ENCODE results near the gene PRELID3B. TPM values are rescaled to one million over a fixed set of nuclear protein-coding genes. Genes with fewer than 3 reads are reported as not detected.

The PRELID3B gene
- total and polyA plus RNA-seq, 2 of the 13 experiments (the other 11 are each of a cell fraction or from before 2014, with no cell fraction given), result 23.3 to 42.6 TPM

DNA sequence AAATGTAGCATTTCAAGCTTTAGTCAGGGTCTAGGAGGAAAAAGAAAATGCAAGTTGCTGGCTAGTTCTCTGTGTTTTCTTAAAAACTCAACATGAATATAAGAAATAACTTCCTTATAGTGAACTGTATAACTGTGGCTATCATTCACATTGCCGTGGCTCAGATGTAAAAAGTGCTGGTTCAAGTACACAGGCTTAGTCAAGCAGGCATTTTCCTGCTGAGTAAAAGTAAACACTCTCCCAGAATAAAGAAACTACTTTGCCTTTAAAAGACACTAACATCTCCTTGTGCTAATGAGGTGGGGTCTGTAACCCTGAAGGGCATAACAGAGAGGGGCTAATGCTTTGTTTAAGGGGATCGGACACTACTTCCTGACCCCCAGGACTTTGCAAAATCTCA is 13.8 kb downstream of the PRELID3B start (continued):
- TF ChIP-seq ATF6 (CRISPR knock-in tag; conservative IDR thresholded peaks at IDR 0.05), result no peak
- TF ChIP-seq, protein P1, sequence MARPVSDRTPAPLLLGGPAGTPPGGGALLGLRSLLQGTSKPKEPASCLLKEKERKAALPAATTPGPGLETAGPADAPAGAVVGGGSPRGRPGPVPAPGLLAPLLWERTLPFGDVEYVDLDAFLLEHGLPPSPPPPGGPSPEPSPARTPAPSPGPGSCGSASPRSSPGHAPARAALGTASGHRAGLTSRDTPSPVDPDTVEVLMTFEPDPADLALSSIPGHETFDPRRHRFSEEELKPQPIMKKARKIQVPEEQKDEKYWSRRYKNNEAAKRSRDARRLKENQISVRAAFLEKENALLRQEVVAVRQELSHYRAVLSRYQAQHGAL (CRISPR knock-in tag; IDR thresholded peaks at IDR 0.05; ENCODE audit: not compliant biosample characterization), result no peak
- TF ChIP-seq IRX3 (CRISPR knock-in tag; IDR thresholded peaks at IDR 0.05; ENCODE audit: borderline replicate concordance, low read depth), result no peak
- no peak for TF ChIP-seq ZNF280D (CRISPR knock-in tag; IDR thresholded peaks at IDR 0.05)
- no peak for TF ChIP-seq BCL3 (CRISPR knock-in tag; IDR thresholded peaks at IDR 0.05)
- TF ChIP-seq, protein P2, sequence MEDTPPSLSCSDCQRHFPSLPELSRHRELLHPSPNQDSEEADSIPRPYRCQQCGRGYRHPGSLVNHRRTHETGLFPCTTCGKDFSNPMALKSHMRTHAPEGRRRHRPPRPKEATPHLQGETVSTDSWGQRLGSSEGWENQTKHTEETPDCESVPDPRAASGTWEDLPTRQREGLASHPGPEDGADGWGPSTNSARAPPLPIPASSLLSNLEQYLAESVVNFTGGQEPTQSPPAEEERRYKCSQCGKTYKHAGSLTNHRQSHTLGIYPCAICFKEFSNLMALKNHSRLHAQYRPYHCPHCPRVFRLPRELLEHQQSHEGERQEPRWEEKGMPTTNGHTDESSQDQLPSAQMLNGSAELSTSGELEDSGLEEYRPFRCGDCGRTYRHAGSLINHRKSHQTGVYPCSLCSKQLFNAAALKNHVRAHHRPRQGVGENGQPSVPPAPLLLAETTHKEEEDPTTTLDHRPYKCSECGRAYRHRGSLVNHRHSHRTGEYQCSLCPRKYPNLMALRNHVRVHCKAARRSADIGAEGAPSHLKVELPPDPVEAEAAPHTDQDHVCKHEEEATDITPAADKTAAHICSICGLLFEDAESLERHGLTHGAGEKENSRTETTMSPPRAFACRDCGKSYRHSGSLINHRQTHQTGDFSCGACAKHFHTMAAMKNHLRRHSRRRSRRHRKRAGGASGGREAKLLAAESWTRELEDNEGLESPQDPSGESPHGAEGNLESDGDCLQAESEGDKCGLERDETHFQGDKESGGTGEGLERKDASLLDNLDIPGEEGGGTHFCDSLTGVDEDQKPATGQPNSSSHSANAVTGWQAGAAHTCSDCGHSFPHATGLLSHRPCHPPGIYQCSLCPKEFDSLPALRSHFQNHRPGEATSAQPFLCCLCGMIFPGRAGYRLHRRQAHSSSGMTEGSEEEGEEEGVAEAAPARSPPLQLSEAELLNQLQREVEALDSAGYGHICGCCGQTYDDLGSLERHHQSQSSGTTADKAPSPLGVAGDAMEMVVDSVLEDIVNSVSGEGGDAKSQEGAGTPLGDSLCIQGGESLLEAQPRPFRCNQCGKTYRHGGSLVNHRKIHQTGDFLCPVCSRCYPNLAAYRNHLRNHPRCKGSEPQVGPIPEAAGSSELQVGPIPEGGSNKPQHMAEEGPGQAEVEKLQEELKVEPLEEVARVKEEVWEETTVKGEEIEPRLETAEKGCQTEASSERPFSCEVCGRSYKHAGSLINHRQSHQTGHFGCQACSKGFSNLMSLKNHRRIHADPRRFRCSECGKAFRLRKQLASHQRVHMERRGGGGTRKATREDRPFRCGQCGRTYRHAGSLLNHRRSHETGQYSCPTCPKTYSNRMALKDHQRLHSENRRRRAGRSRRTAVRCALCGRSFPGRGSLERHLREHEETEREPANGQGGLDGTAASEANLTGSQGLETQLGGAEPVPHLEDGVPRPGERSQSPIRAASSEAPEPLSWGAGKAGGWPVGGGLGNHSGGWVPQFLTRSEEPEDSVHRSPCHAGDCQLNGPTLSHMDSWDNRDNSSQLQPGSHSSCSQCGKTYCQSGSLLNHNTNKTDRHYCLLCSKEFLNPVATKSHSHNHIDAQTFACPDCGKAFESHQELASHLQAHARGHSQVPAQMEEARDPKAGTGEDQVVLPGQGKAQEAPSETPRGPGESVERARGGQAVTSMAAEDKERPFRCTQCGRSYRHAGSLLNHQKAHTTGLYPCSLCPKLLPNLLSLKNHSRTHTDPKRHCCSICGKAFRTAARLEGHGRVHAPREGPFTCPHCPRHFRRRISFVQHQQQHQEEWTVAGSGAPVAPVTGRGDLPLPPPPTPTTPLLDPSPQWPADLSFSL (CRISPR knock-in tag; IDR thresholded peaks at IDR 0.05), result no peak
- TF ChIP-seq HHEX (CRISPR knock-in tag; IDR thresholded peaks at IDR 0.05), result no peak
- no peak for TF ChIP-seq RARA (CRISPR knock-in tag; IDR thresholded peaks at IDR 0.05)
- no peak for TF ChIP-seq TCF7L2 (IDR thresholded peaks at IDR 0.05; ENCODE audit: low read depth, low read length)
- no peak for TF ChIP-seq ZNF232 (CRISPR knock-in tag; IDR thresholded peaks at IDR 0.05; ENCODE audit: borderline replicate concordance)
- no peak for TF ChIP-seq SRSF9 (IDR thresholded peaks at IDR 0.05; ENCODE audit: borderline replicate concordance, insufficient read depth, low read depth, low read length, poor library complexity, severe bottlenecking)
- TF ChIP-seq EED (CRISPR knock-in tag; IDR thresholded peaks at IDR 0.05), result no peak
- no peak for TF ChIP-seq NFE2L1 (CRISPR knock-in tag; IDR thresholded peaks at IDR 0.05; ENCODE audit: borderline replicate concordance)
- no peak for TF ChIP-seq LCORL (IDR thresholded peaks at IDR 0.05)
- TF ChIP-seq LCORL (CRISPR knock-in tag; IDR thresholded peaks at IDR 0.05), result peak; percentile 17; the same call in 1 of the 2 replicates
- no peak for TF ChIP-seq ZNF703 (CRISPR knock-in tag; IDR thresholded peaks at IDR 0.05; ENCODE audit: borderline replicate concordance)
- TF ChIP-seq ZNF296 (CRISPR knock-in tag; conservative IDR thresholded peaks at IDR 0.05), result no peak

Measured in HepG2 (cell line).